Neural progenitor cell (in vitro differentiated cells): ENCODE results near the gene HECTD4.

Source experiments
- EZH2 ChIP-seq: fragments of 200-600 bp; sonication (generic); IDR thresholded peaks from 2 replicates; pipeline ENCODE4 v1.6.1; 2017; ENCODE audit warnings: antibody characterized with exemption, mild to moderate bottlenecking, moderate library complexity
- TF ChIP-seq, protein P1 (sequence below): fragments of 200-600 bp; sonication (generic); IDR thresholded peaks from 2 replicates; pipeline ENCODE4 v1.5.1; 2017; ENCODE audit warnings: antibody characterized with exemption, mild to moderate bottlenecking

DNA sequence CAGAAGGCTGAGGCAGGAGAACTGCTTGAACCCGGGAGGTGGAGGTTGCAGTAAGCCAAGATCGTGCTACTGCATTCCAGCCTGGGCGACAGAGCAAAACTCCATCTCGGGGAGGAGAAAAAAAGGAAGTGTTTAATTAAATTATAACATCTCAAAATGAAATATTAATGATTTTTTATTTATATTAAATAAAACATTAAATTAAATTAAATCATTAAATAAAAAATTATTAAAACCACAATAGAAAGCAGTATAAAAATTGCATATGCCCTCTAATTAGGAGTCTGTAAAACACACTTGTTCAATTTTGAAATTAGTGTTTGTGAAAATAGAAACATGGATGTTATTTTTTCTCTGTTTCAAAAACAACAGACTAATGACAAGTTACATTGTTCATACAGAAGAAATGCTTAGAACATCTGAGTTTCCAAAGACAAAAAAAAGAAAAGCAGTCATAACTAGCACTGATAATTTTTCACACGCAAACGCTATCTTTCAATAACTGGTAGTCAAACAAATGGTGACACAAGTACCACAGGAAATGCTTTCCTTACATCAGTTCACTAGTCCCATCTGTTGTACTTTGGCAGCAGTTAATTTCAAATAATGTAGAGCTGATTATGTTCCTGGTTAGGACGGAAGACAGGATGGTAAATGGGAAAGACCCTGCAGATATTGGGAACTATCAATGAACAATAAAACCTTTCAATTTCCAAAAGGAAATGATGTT lies 54.9 kb downstream of the HECTD4 start:
- TF ChIP-seq, protein P1, sequence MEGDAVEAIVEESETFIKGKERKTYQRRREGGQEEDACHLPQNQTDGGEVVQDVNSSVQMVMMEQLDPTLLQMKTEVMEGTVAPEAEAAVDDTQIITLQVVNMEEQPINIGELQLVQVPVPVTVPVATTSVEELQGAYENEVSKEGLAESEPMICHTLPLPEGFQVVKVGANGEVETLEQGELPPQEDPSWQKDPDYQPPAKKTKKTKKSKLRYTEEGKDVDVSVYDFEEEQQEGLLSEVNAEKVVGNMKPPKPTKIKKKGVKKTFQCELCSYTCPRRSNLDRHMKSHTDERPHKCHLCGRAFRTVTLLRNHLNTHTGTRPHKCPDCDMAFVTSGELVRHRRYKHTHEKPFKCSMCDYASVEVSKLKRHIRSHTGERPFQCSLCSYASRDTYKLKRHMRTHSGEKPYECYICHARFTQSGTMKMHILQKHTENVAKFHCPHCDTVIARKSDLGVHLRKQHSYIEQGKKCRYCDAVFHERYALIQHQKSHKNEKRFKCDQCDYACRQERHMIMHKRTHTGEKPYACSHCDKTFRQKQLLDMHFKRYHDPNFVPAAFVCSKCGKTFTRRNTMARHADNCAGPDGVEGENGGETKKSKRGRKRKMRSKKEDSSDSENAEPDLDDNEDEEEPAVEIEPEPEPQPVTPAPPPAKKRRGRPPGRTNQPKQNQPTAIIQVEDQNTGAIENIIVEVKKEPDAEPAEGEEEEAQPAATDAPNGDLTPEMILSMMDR: no peak
- no peak for TF ChIP-seq EZH2
